Peyer's patch (tissue), 4 donors: ENCODE results near the gene MAGI2. TPM values are rescaled to one million over a fixed set of nuclear protein-coding genes. Genes with fewer than 3 reads are reported as not detected.

ENCODE experiments used
- DNase-seq, 3 donors: peaks; one replicate each; pipeline ENCODE4 v3.0.0-alpha.2; 2017 to 2019
- H3K27ac ChIP-seq, 4 donors: fragments of 200-600 bp; sonication (generic); one replicate each; pipeline ENCODE4 v1.5.1; 2016 to 2019
- H3K27me3 ChIP-seq, 2 donors: fragments of 200-600 bp; sonication (generic); one replicate each; pipeline ENCODE4 v1.5.1; 2019
- H3K36me3 ChIP-seq, 3 donors: fragments of 200-600 bp; sonication (generic); one replicate each; pipeline ENCODE4 v1.5.1; 2016 to 2019
- H3K4me1 ChIP-seq, 4 donors: fragments of 200-600 bp; sonication (generic); one replicate each; pipeline ENCODE4 v1.5.1; 2016 to 2019
- H3K4me3 ChIP-seq, 4 donors: fragments of 200-600 bp; sonication (generic); 1 replicate in 3 of 4; 2 replicates in 1 of 4; pipeline ENCODE4 v1.5.1; 2016 to 2019; ENCODE audit warnings: mild to moderate bottlenecking in 1 of 4
- H3K9me3 ChIP-seq, 4 donors: fragments of 200-600 bp; sonication (generic); one replicate each; pipeline ENCODE4 v1.5.1; 2016 to 2019; ENCODE audit warnings: mild to moderate bottlenecking in 1 of 4
- CTCF ChIP-seq, 6 experiments: fragments of 450-650 bp in 4 of 6; fragments of 200-600 bp in 2 of 6; sonication (generic) in 1 of 6; IDR thresholded peaks; one replicate each; pipeline ENCODE4 v1.5.1; 2017 to 2019; ENCODE audit warnings: antibody characterized with exemption in 6 of 6, mild to moderate bottlenecking in 3 of 6, moderate library complexity in 1 of 6
- POLR2A ChIP-seq, 2 donors: fragments of 450-650 bp; IDR thresholded peaks; one replicate each; pipeline ENCODE4 v1.5.1; 2017; ENCODE audit warnings: antibody characterized with exemption in 2 of 2, mild to moderate bottlenecking in 2 of 2, moderate library complexity in 2 of 2
- total RNA-seq, 4 donors: library from RNA; depleted of rRNA; stranded (reverse); fragments of >200 nt; gene quantifications; one replicate each; pipeline ENCODE4 v1.1.0, GENCODE V29; 2016

Gene MAGI2
- total RNA-seq, 4 donors from 2014 or later, result 1.6 to 12.4 (median 2.8) TPM

GRCh38 chr7:78684201-78684600, 769.3 kb downstream of the MAGI2 start:
- H3K4me3 ChIP-seq, result no peak overlapping the region
- no peak overlapping the region for H3K27ac ChIP-seq
- H3K36me3 ChIP-seq, result no peaks in the 10 kb centered on the region
- H3K27me3 ChIP-seq, result no peaks in the 10 kb centered on the region
- DNase-seq, result no peak
- H3K9me3 ChIP-seq, result no peaks in the 10 kb centered on the region
- no peak for TF ChIP-seq POLR2A (IDR thresholded peaks at IDR 0.05)
- TF ChIP-seq CTCF (IDR thresholded peaks at IDR 0.05), result no peak
- no peaks in the 10 kb centered on the region for H3K4me1 ChIP-seq

- no peaks in the 10 kb centered on the region for H3K4me1 ChIP-seq
- no peak overlapping the region for H3K4me3 ChIP-seq
- no peaks in the 10 kb centered on the region for H3K9me3 ChIP-seq
- H3K36me3 ChIP-seq, result no peaks in the 10 kb centered on the region
- H3K27me3 ChIP-seq, result no peaks in the 10 kb centered on the region
- TF ChIP-seq POLR2A (IDR thresholded peaks at IDR 0.05) (no peak), CTCF (IDR thresholded peaks at IDR 0.05) (no peak)
- no peak for DNase-seq
- H3K27ac ChIP-seq, result no peak overlapping the region
Observed at GRCh38 chr7:78683566-78683965, 769.9 kb downstream of the MAGI2 start.

GRCh38 chr7:78679112-78679876, 774.2 kb downstream of the MAGI2 start:
- H3K4me1 ChIP-seq, result no peaks in the 10 kb centered on the region
- H3K9me3 ChIP-seq, result no peaks in the 10 kb centered on the region
- no peak for DNase-seq
- no peak overlapping the region for H3K4me3 ChIP-seq
- no peaks in the 10 kb centered on the region for H3K36me3 ChIP-seq
- TF ChIP-seq CTCF (IDR thresholded peaks at IDR 0.05) (no peak), POLR2A (IDR thresholded peaks at IDR 0.05) (no peak)
- no peaks in the 10 kb centered on the region for H3K27me3 ChIP-seq
- H3K27ac ChIP-seq, result no peak overlapping the region

GRCh38 chr7:78677391-78677790, 776.1 kb downstream of the MAGI2 start:
- no peaks in the 10 kb centered on the region for H3K9me3 ChIP-seq
- H3K27me3 ChIP-seq, result no peaks in the 10 kb centered on the region
- DNase-seq, result no peak
- TF ChIP-seq POLR2A (IDR thresholded peaks at IDR 0.05), result no peak
- H3K36me3 ChIP-seq, result no peaks in the 10 kb centered on the region
- H3K4me3 ChIP-seq, result no peak overlapping the region
- no peaks in the 10 kb centered on the region for H3K4me1 ChIP-seq
- no peak overlapping the region for H3K27ac ChIP-seq

- Histone ChIP-seq H3K27ac (no peak overlapping the region), H3K36me3 (no peaks in the 10 kb centered on the region), H3K4me3 (no peak overlapping the region), H3K9me3 (no peaks in the 10 kb centered on the region), H3K27me3 (no peaks in the 10 kb centered on the region), H3K4me1 (no peaks in the 10 kb centered on the region)
- no peak for DNase-seq
- no peak for TF ChIP-seq CTCF (IDR thresholded peaks at IDR 0.05)
Observed at GRCh38 chr7:78675511-78675910, 778.0 kb downstream of the MAGI2 start.

- no peak for DNase-seq
- no peaks in the 10 kb centered on the region for H3K9me3 ChIP-seq
- no peak overlapping the region for H3K27ac ChIP-seq
Observed at GRCh38 chr7:78673272-78673671, 780.2 kb downstream of the MAGI2 start.

More at GRCh38 chr7:78673272-78673671, 780.2 kb downstream of the MAGI2 start:
- Histone ChIP-seq H3K4me1 (no peaks in the 10 kb centered on the region), H3K27me3 (no peaks in the 10 kb centered on the region), H3K4me3 (no peak overlapping the region), H3K36me3 (no peaks in the 10 kb centered on the region)
- TF ChIP-seq POLR2A (IDR thresholded peaks at IDR 0.05) (no peak), CTCF (IDR thresholded peaks at IDR 0.05) (no peak)
